Measurements from ENCODE around the gene RUNX1. TPM values are rescaled to one million over a fixed set of nuclear protein-coding genes. Genes with fewer than 3 reads are reported as not detected.

The RUNX1 gene
- total and polyA plus RNA-seq, 2 donors (not counting 3 experiments of a cell fraction or from before 2014, with no cell fraction given), result 4.6 to 17.9 TPM

DNA sequence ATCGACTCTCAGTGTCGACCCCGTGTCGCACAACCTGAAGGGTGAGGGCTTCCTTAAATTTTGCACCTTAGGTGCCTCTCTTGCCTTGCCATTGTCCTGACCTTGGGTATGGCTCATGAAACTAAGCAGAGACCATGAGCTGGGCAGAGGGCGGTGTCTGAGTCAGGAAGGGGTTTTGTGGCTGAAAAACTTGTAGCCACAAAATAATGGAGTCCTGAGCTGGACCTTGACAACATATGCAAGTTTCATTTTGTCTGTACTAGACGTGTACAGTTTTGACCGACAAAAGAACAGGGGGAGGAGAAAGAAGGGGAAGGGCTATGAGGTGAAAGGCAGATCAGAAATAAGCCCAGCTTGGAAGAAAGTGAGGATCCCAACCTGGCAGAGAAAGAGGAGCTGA lies 8.3 kb upstream of the RUNX1 start:
- no TSS peak for BruUV-seq (replicated peaks)
- Histone ChIP-seq H3K9ac (replicated peaks; ENCODE audit: extremely low read depth, insufficient read depth, low read length) (no peak overlapping the region), H3K4me3 (replicated peaks in 1 of 3; ENCODE audit: insufficient read depth in 1 of 3, low read depth in 1 of 3, low read length in 3 of 3) (no peak overlapping the region), H4K20me1 (replicated peaks; ENCODE audit: control insufficient read depth, extremely low read depth, insufficient read depth, low read length) (no peaks in the 10 kb centered on the region), H3K4me2 (ENCODE audit: insufficient read depth, low read length) (no peak overlapping the region), H3K79me2 (ENCODE audit: control insufficient read depth, insufficient read depth, low read length) (no peaks in the 10 kb centered on the region), H3K27ac (ENCODE audit: insufficient read depth, low read depth, low read length) (no peak overlapping the region), H2AFZ (ENCODE audit: low read depth, low read length) (no peak overlapping the region), H3K36me3 (ENCODE audit: control insufficient read depth in 2 of 2, extremely low read depth in 1 of 2, insufficient read depth in 2 of 2, low read length in 2 of 2) (no peaks in the 10 kb centered on the region), H3K9me3 (replicated peaks; ENCODE audit: control insufficient read depth, insufficient read depth, low read length) (no peaks in the 10 kb centered on the region), H3K9me1 (replicated peaks; ENCODE audit: control insufficient read depth, extremely low read depth, insufficient read depth, low read length) (no peaks in the 10 kb centered on the region), H3K4me1 (ENCODE audit: control insufficient read depth, extremely low read depth, insufficient read depth, low read length) (no peaks in the 10 kb centered on the region), H3K27me3 (ENCODE audit: control insufficient read depth in 2 of 2, insufficient read depth in 2 of 2, low read length in 2 of 2) (peaks cover 18 to 21% of the 10 kb centered on the region in 2 experiments)
- TF ChIP-seq POLR2AphosphoS5 (IDR thresholded peaks at IDR 0.05; ENCODE audit: insufficient read depth, low read depth, low read length) (no peak), EZH2 (IDR thresholded peaks at IDR 0.05; ENCODE audit: borderline replicate concordance, low read depth, low read length, severe bottlenecking) (no peak), GATA2 (IDR thresholded peaks at IDR 0.05; ENCODE audit: insufficient read depth, insufficient read length, low read depth, low read length) (no peak), JUN (IDR thresholded peaks at IDR 0.05; ENCODE audit: borderline replicate concordance, insufficient read depth, insufficient read length, low read depth) (no peak), FOS (IDR thresholded peaks at IDR 0.05; ENCODE audit: borderline replicate concordance, insufficient read depth, low read length) (no peak), MYC (IDR thresholded peaks at IDR 0.05; ENCODE audit: low read depth, low read length) (no peak), POLR2A (IDR thresholded peaks at IDR 0.05; ENCODE audit: low read depth, low read length) (no peak)
- TF ChIP-seq, protein P1, sequence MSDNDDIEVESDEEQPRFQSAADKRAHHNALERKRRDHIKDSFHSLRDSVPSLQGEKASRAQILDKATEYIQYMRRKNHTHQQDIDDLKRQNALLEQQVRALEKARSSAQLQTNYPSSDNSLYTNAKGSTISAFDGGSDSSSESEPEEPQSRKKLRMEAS (IDR thresholded peaks at IDR 0.05; ENCODE audit: insufficient read depth, insufficient read length), result no peak
- TF ChIP-seq, protein P2, sequence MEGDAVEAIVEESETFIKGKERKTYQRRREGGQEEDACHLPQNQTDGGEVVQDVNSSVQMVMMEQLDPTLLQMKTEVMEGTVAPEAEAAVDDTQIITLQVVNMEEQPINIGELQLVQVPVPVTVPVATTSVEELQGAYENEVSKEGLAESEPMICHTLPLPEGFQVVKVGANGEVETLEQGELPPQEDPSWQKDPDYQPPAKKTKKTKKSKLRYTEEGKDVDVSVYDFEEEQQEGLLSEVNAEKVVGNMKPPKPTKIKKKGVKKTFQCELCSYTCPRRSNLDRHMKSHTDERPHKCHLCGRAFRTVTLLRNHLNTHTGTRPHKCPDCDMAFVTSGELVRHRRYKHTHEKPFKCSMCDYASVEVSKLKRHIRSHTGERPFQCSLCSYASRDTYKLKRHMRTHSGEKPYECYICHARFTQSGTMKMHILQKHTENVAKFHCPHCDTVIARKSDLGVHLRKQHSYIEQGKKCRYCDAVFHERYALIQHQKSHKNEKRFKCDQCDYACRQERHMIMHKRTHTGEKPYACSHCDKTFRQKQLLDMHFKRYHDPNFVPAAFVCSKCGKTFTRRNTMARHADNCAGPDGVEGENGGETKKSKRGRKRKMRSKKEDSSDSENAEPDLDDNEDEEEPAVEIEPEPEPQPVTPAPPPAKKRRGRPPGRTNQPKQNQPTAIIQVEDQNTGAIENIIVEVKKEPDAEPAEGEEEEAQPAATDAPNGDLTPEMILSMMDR (IDR thresholded peaks at IDR 0.05; ENCODE audit: extremely low read depth in 1 of 2, insufficient read depth in 1 of 2, low read depth in 1 of 2, low read length in 2 of 2), result no peak
- FAIRE-seq (no peak), DNase-seq (ENCODE audit: low read depth, low spot score) (no peak)
- intact Hi-C loops (cut with micrococcal nuclease) (no loop called here), dilution Hi-C loops (cut with MboI; ENCODE audit: extremely low pct_ligation_motif_present, low sequenced_read_pairs) (no loop called here)
- ChIA-PET CTCF (interaction anchor here (1.0 to 1.9 kb wide), 3 partner anchors 9 to 343 kb away, joined by 3 to 7 read pairs (median 4); no protein-coding TSS in a partner anchor), POLR2A (no interaction called here)

Data from endothelial cell of umbilical vein (primary cell).